ENCODE results near the gene OARD1. TPM values are rescaled to one million over a fixed set of nuclear protein-coding genes. Genes with fewer than 3 reads are reported as not detected.

Gene OARD1
- total and polyA plus RNA-seq, 2 of the 8 experiments (the other 6 are each of a cell fraction or from before 2014, with no cell fraction given): 16.8 to 35.8 TPM

- TF ChIP-seq CTCF (IDR thresholded peaks at IDR 0.05; ENCODE audit: control extremely low read depth in 1 of 3, insufficient read depth in 1 of 3, low read depth in 1 of 3, low read length in 3 of 3): no peak
Measured at GRCh38 chr6:41078101-41078500, 5.9 kb upstream of the OARD1 start (continued).
